Colonic mucosa (tissue), 4 donors: ENCODE data around the gene ERF. TPM values are rescaled to one million over a fixed set of nuclear protein-coding genes. Genes with fewer than 3 reads are reported as not detected.

Source experiments
- DNase-seq: peaks from one replicate; pipeline ENCODE4 v3.0.0-alpha.2; 2020
- H3K27ac ChIP-seq: fragments of 200-600 bp; one replicate; pipeline ENCODE4 v1.8.0; 2021
- H3K27me3 ChIP-seq: fragments of 200-600 bp; one replicate; pipeline ENCODE4 v1.8.0; 2021
- H3K36me3 ChIP-seq: fragments of 200-600 bp; one replicate; pipeline ENCODE4 v1.8.0; 2021
- H3K4me1 ChIP-seq: fragments of 200-600 bp; one replicate; pipeline ENCODE4 v1.8.0; 2021; ENCODE audit warnings: mild to moderate bottlenecking
- H3K4me3 ChIP-seq: fragments of 200-600 bp; one replicate; pipeline ENCODE4 v1.8.0; 2021
- H3K9ac ChIP-seq, 2 donors: one replicate each; pipeline ENCODE4 v1.7.0; 2013; ENCODE audit warnings: control low read depth in 2 of 2, low read depth in 2 of 2, low read length in 2 of 2
- H3K9me3 ChIP-seq: fragments of 200-600 bp; one replicate; pipeline ENCODE4 v1.8.0; 2021
- CTCF ChIP-seq: fragments of 200-600 bp; IDR thresholded peaks from one replicate; pipeline ENCODE4 v1.8.0; 2022; ENCODE audit warnings: antibody characterized with exemption, mild to moderate bottlenecking
- intact Hi-C: fragments of 100-400 bp; cut with DNase I; formaldehyde crosslinking; loops from one replicate; pipeline ENCODE4 v1.14.1; 2022
- total RNA-seq, 2 donors: library from RNA; stranded (reverse); fragmentation: NEBNext Ultra II Directional in 1 of 2; extraction: Animal tissue kit (Norgen Biotek cat#: 25700) in 1 of 2; gene quantifications; one replicate each; pipeline ENCODE4 v1.2.1, GENCODE V29; 2021
- donor health status: healthy.
- donor health status: DM: no; HTN: no; CAD: no.
- donor health status: DM: no; HTN: no; CAD: no.

ERF gene
- total RNA-seq, 2 donors from 2014 or later: 46.7 to 57.3 TPM

DNA sequence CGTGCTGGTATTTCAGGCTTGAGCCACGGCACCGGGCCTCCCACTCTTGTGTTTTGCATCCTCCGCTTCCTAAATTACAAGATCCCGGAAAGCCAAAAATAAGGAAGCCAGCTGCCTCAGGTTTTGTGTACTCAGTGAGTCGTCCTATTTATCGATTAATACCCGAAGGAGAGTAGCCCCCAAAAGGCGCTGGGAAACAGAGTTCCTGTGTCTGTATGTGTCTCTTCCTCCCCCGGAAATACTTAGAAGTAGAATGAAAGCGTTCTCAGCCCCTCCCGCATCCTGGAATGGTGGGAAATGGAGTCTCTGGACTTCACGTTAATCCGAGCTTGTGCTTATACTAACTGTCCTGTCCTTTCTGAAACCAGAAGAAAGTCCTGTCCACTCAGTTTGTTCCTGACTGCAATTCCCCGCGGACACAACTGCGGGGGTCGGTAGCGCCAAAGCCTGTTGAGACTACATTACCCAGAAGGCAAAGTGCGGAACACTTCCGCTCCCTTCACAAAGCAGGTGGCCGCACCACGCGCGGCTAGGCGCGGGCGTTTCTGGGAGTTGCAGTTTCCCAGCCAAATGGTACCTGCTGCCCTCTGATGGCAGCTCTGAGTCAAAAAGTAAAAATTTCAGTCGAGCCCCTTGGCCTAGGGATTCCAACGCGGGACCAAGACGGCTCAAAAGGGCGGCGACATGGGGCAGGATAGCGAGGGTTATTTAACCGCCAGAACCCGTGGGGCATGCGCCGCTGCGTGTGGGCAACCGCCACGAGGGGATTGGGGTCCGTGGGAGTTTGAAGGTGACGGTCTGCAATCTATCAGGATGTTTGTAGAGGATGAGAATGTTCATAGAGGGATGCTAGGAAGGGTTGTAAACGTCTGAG is 10.3 kb downstream of the ERF start:
- H3K9me3 ChIP-seq: no peaks in the 10 kb centered on the region
- H3K4me1 ChIP-seq: peaks cover 12% of the 10 kb centered on the region
- peak; percentile 56 for TF ChIP-seq CTCF
- peak overlapping the region; percentile 74 to 93 for H3K9ac ChIP-seq
- no peaks in the 10 kb centered on the region for H3K36me3 ChIP-seq
- intact Hi-C loops: loop anchor here (5.0 kb wide), 2 partner anchors 53 to 112 kb away; partner anchors contain the start of gene POU2F2
- peak overlapping the region; percentile 94 for H3K27ac ChIP-seq
- H3K27me3 ChIP-seq: no peaks in the 10 kb centered on the region
- DNase-seq: peak; percentile 95
- peak overlapping the region; percentile 88 for H3K4me3 ChIP-seq

DNA sequence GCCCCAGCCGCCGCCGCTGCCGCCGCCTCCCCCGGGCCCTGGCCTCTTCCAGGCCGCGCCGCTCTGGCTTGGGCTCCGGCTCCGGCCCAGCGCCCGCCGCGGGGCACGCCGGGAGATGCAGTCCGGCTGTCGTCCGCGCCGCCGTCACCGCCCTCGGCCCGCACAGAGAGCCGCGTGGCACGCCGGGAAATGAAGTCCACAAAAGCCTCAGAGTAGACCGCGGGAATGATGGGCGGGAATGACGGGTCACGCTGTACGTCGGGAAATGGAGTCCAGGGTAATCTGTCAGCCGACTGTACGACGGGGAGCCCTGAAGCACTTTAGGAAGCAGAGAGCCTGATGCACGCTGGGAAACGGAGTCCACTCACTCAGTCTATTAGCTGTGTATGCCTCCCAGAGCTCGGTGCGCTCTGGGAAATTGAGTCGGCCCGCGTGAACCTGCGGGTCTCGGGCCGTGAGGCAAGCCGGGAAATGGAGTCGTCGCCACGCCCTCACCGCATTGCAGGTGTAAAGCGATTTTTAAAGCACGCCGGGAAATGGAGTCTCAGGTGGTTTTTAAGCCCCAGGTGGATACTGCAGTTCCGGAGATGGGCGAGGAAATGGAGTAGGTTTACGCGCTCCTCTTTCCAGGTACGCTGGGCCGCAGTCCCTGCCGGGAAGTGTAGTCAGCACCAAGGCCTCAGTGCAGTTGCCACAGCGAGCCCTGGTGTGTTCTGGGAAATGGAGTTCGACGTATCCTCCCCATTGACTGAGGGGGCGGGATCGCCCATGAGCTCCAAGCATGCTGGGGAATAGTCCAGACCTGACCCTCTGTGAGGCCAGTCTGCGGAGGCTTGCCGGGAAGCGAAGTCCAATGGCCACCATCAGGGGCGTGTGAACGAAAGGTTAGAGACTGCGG is 12.2 kb downstream of the ERF start, which contains the start of gene GSK3A:
TSS of gene GSK3A (minus strand) at position 91 of the 898 bp plus-strand sequence. CDS start 137 bp downstream, outside the sequence.
- TF ChIP-seq CTCF: no peak

GRCh38 chr19:42242069-42242511 is 12.8 kb downstream of the ERF start:
- Histone ChIP-seq H3K27me3 (no peaks in the 10 kb centered on the region), H3K9ac (peak overlapping the region; percentile 84 to 86), H3K36me3 (no peaks in the 10 kb centered on the region), H3K4me3 (peak overlapping the region; percentile 88), H3K9me3 (no peaks in the 10 kb centered on the region), H3K27ac (peak overlapping the region; percentile 55), H3K4me1 (peaks cover 12% of the 10 kb centered on the region)
- intact Hi-C loops: no loop called here
- peak; percentile 38 for DNase-seq
- TF ChIP-seq CTCF: no peak

More for the DNA sequence above, 12.2 kb downstream of the ERF start, which contains the start of gene GSK3A:
- H3K9me3 ChIP-seq: no peaks in the 10 kb centered on the region
- DNase-seq: peak; percentile 99
- H3K4me3 ChIP-seq: peak within 1 kb of the TSS; percentile 88
- peak within 1 kb of the TSS; percentile 94 for H3K27ac ChIP-seq
- H3K27me3 ChIP-seq: no peaks in the 10 kb centered on the region
- intact Hi-C loops: no loop called here
- H3K4me1 ChIP-seq: peaks cover 12% of the 10 kb centered on the region
- peak within 1 kb of the TSS; percentile 84 to 93 for H3K9ac ChIP-seq
- no peaks in the 10 kb centered on the region for H3K36me3 ChIP-seq

- peaks cover 12% of the 10 kb centered on the region for H3K4me1 ChIP-seq
- H3K27ac ChIP-seq: no peak overlapping the region
- H3K9ac ChIP-seq: peak overlapping the region; percentile 84 to 86
- TF ChIP-seq CTCF: no peak
- no peaks in the 10 kb centered on the region for H3K36me3 ChIP-seq
- intact Hi-C loops: no loop called here
- no peak for DNase-seq
- H3K9me3 ChIP-seq: no peaks in the 10 kb centered on the region
- H3K4me3 ChIP-seq: peak overlapping the region; percentile 88
- no peaks in the 10 kb centered on the region for H3K27me3 ChIP-seq
Measured at GRCh38 chr19:42241279-42241678, 13.6 kb downstream of the ERF start.
